ENCODE results near the gene MYH11.

The MYH11 gene

DNA sequence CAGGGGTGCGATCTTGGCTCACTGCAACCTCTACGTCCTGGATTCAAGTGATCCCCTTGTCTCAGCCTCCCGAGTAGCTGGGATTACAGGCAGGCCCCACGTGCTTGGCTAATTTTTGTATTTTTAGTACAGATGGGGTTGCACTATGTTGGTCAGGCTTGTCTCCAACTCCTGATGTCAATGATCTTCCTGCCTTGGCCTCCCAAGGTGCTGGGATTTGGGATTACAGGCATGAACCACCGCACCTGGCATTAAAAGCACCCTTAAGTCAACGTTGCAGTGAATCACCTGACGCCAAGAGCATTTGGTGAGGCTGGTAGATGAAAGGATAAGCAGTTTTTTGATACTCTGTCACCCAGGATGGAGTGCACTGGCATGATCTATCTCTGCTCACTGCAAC lies 147.8 kb downstream of the MYH11 start:
- H3K9me3 ChIP-seq (ENCODE audit: insufficient read depth, low read depth, low read length), result no peaks in the 10 kb centered on the region
- H3K79me2 ChIP-seq (ENCODE audit: insufficient read depth, low read length), result no peaks in the 10 kb centered on the region
- no peak overlapping the region for H2AFZ ChIP-seq (ENCODE audit: low read length)
- H3K4me2 ChIP-seq (ENCODE audit: low read depth, low read length, poor library complexity, severe bottlenecking), result no peak overlapping the region
- H3K4me3 ChIP-seq (ENCODE audit: low read length, poor library complexity, severe bottlenecking), result no peak overlapping the region
- H3K36me3 ChIP-seq (ENCODE audit: insufficient read depth, low read length), result peaks cover 3% of the 10 kb centered on the region; the same call in 1 of the 2 replicates
- H3F3A ChIP-seq (ENCODE audit: low read depth), result no peaks in the 10 kb centered on the region
- H4K20me1 ChIP-seq (ENCODE audit: insufficient read depth, low read length, poor library complexity, severe bottlenecking), result no peaks in the 10 kb centered on the region
- H3K9me2 ChIP-seq (replicated peaks; ENCODE audit: low read depth, low read length), result no peaks in the 10 kb centered on the region
- H3K9ac ChIP-seq (ENCODE audit: low read depth, low read length, poor library complexity, severe bottlenecking), result no peak overlapping the region
- TF ChIP-seq EZH2phosphoT487 (IDR thresholded peaks at IDR 0.05; ENCODE audit: borderline replicate concordance), result no peak
- no peak for TF ChIP-seq CTCF (conservative IDR thresholded peaks at IDR 0.05; ENCODE audit: low read length)
- no peaks in the 10 kb centered on the region for H3K4me1 ChIP-seq (ENCODE audit: insufficient read depth, low read length, poor library complexity, severe bottlenecking)
- H3K27me3 ChIP-seq (ENCODE audit: insufficient read depth, low read length, poor library complexity, severe bottlenecking), result no peaks in the 10 kb centered on the region

DNA sequence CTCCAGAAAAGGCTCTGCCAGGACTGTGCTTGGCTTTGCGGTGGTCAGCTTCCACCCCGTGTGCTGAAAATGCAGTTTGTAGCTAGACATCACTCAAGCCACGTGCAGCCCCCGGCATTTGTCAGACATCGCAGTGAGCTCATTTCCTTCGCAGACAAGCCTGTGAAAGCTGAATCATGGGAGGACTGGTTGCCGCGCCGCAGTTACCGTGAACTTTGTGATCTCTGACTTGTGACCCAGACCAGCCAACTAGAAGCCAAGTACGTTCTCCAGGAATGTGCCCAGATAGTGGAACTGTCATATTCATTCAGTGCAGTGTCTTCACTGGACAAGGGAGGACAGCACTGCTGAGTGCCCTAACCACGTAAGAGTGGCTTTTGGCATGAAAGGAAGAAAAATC lies 148.7 kb downstream of the MYH11 start:
- no peak overlapping the region for H3K9ac ChIP-seq (ENCODE audit: low read depth, low read length, poor library complexity, severe bottlenecking)
- no peaks in the 10 kb centered on the region for H3K27me3 ChIP-seq (ENCODE audit: insufficient read depth, low read length, poor library complexity, severe bottlenecking)
- no peak overlapping the region for H2AFZ ChIP-seq (ENCODE audit: low read length)
- no peaks in the 10 kb centered on the region for H3K79me2 ChIP-seq (ENCODE audit: insufficient read depth, low read length)
- H3K4me3 ChIP-seq (ENCODE audit: low read length, poor library complexity, severe bottlenecking), result no peak overlapping the region
- no peaks in the 10 kb centered on the region for H3K9me3 ChIP-seq (ENCODE audit: insufficient read depth, low read depth, low read length)
- peaks cover 3% of the 10 kb centered on the region; the same call in 1 of the 2 replicates for H3K36me3 ChIP-seq (ENCODE audit: insufficient read depth, low read length)
- H3F3A ChIP-seq (ENCODE audit: low read depth), result no peaks in the 10 kb centered on the region
- no peaks in the 10 kb centered on the region for H4K20me1 ChIP-seq (ENCODE audit: insufficient read depth, low read length, poor library complexity, severe bottlenecking)
- no peak overlapping the region for H3K4me2 ChIP-seq (ENCODE audit: low read depth, low read length, poor library complexity, severe bottlenecking)
- no peaks in the 10 kb centered on the region for H3K9me2 ChIP-seq (replicated peaks; ENCODE audit: low read depth, low read length)
- TF ChIP-seq EZH2phosphoT487 (IDR thresholded peaks at IDR 0.05; ENCODE audit: borderline replicate concordance) (no peak), CTCF (conservative IDR thresholded peaks at IDR 0.05; ENCODE audit: low read length) (no peak)
- H3K4me1 ChIP-seq (ENCODE audit: insufficient read depth, low read length, poor library complexity, severe bottlenecking), result no peaks in the 10 kb centered on the region

GRCh38 chr16:15707332-15707731 lies 149.5 kb downstream of the MYH11 start:
- no peak overlapping the region for H3K4me2 ChIP-seq (ENCODE audit: low read depth, low read length, poor library complexity, severe bottlenecking)
- H3K4me1 ChIP-seq (ENCODE audit: insufficient read depth, low read length, poor library complexity, severe bottlenecking), result no peaks in the 10 kb centered on the region
- no peak overlapping the region for H2AFZ ChIP-seq (ENCODE audit: low read length)
- no peaks in the 10 kb centered on the region for H3K9me2 ChIP-seq (replicated peaks; ENCODE audit: low read depth, low read length)
- no peak overlapping the region for H3K9ac ChIP-seq (ENCODE audit: low read depth, low read length, poor library complexity, severe bottlenecking)
- no peaks in the 10 kb centered on the region for H3K79me2 ChIP-seq (ENCODE audit: insufficient read depth, low read length)
- H3K36me3 ChIP-seq (ENCODE audit: insufficient read depth, low read length), result peaks cover 3% of the 10 kb centered on the region; the same call in 1 of the 2 replicates
- no peaks in the 10 kb centered on the region for H3K27me3 ChIP-seq (ENCODE audit: insufficient read depth, low read length, poor library complexity, severe bottlenecking)
- H3F3A ChIP-seq (ENCODE audit: low read depth), result no peaks in the 10 kb centered on the region
- no peak for TF ChIP-seq EZH2phosphoT487 (IDR thresholded peaks at IDR 0.05; ENCODE audit: borderline replicate concordance)
- no peak for TF ChIP-seq CTCF (conservative IDR thresholded peaks at IDR 0.05; ENCODE audit: low read length)
- H4K20me1 ChIP-seq (ENCODE audit: insufficient read depth, low read length, poor library complexity, severe bottlenecking), result no peaks in the 10 kb centered on the region
- H3K9me3 ChIP-seq (ENCODE audit: insufficient read depth, low read depth, low read length), result no peaks in the 10 kb centered on the region
- no peak overlapping the region for H3K4me3 ChIP-seq (ENCODE audit: low read length, poor library complexity, severe bottlenecking)

Measured in Loucy (cell line).